Neural progenitor cell (in vitro differentiated cells): Measurements from ENCODE around the gene AZIN2.

ENCODE experiments used
- EZH2 ChIP-seq: fragments of 200-600 bp; sonication (generic); IDR thresholded peaks from 2 replicates; pipeline ENCODE4 v1.6.1; 2017; ENCODE audit warnings: antibody characterized with exemption, mild to moderate bottlenecking, moderate library complexity
- EZH2phosphoT487 ChIP-seq: fragments of 200-600 bp; sonication (generic); IDR thresholded peaks from 2 replicates; pipeline ENCODE4 v1.6.1; 2017; ENCODE audit warnings: antibody characterized with exemption
- TF ChIP-seq, protein P1 (sequence below): fragments of 200-600 bp; sonication (generic); IDR thresholded peaks from 2 replicates; pipeline ENCODE4 v1.5.1; 2017; ENCODE audit warnings: antibody characterized with exemption, mild to moderate bottlenecking

DNA sequence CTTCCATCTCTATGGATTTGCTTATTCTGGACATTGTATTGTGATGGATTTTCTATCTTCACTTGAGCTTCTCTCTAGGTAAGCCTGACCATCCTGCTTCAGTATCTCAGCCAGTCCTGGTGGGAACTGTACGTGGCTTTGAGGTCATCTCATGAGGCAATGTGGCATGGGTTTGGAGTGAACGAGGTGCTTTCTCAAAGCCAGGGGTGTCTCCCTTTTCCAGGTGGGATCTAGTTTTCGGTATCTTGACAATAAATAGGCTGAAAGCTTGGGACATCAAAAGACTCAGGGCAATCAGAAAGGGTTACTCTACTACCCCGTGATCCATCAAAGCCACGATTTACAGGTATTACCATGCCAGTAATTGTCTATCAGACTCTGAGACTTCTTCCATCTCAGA is 40.8 kb downstream of the AZIN2 start:
- TF ChIP-seq, protein P1, sequence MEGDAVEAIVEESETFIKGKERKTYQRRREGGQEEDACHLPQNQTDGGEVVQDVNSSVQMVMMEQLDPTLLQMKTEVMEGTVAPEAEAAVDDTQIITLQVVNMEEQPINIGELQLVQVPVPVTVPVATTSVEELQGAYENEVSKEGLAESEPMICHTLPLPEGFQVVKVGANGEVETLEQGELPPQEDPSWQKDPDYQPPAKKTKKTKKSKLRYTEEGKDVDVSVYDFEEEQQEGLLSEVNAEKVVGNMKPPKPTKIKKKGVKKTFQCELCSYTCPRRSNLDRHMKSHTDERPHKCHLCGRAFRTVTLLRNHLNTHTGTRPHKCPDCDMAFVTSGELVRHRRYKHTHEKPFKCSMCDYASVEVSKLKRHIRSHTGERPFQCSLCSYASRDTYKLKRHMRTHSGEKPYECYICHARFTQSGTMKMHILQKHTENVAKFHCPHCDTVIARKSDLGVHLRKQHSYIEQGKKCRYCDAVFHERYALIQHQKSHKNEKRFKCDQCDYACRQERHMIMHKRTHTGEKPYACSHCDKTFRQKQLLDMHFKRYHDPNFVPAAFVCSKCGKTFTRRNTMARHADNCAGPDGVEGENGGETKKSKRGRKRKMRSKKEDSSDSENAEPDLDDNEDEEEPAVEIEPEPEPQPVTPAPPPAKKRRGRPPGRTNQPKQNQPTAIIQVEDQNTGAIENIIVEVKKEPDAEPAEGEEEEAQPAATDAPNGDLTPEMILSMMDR: no peak
- TF ChIP-seq EZH2 (no peak), EZH2phosphoT487 (no peak)
